SK-N-SH (cell line): ENCODE results near the gene OXSM. TPM values are rescaled to one million over a fixed set of nuclear protein-coding genes. Genes with fewer than 3 reads are reported as not detected.

Experiments
- CTCF ChIA-PET: fragments of 300-600, 350-600 bp; formaldehyde crosslinking; extraction: SDS; loops from one replicate; lab custom pipeline; 2021; lab: Yijun Ruan, JAX
- POLR2A ChIA-PET: fragments of 350-600 bp; sonication (Branson Sonifier 250); formaldehyde crosslinking; extraction: SDS; loops from one replicate; lab custom pipeline; 2020; ENCODE audit warnings: antibody characterized with exemption, inconsistent platforms; lab: Yijun Ruan, JAX
- DNase-seq: peaks from one replicate; pipeline ENCODE4 v3.0.0; 2012
- H2AFZ ChIP-seq: fragments of 200-600 bp; sonication (generic); 2 replicates; pipeline ENCODE4 v1.8.1; 2016; ENCODE audit warnings: antibody characterized with exemption, mild to moderate bottlenecking, low read depth
- H3F3A ChIP-seq: fragments of 200-600 bp; sonication (generic); replicated peaks from 2 replicates; pipeline ENCODE3; 2016; ENCODE audit warnings: antibody characterized with exemption, mild to moderate bottlenecking; ENCODE audit not compliant: insufficient read depth
- H3K27ac ChIP-seq, 2 experiments: fragments of 200-500 bp in 1 of 2; fragments of 200-600 bp in 1 of 2; sonication (Bioruptor generic) in 1 of 2; sonication (generic), shearing (Covaris generic) in 1 of 2; 2 replicates each; pipeline versions ENCODE4 v1.5.1 to v1.6.1; 2014 to 2016; ENCODE audit warnings: low read depth in 2 of 2, inconsistent platforms in 1 of 2, low read length in 1 of 2, mild to moderate bottlenecking in 1 of 2, mixed read lengths in 1 of 2
- H3K27me3 ChIP-seq: fragments of 200-600 bp; sonication (generic), shearing (Covaris generic); 2 replicates; pipeline ENCODE4 v1.6.1; 2016; ENCODE audit warnings: mixed run types; ENCODE audit not compliant: insufficient read depth
- H3K36me3 ChIP-seq, 2 experiments: fragments of 200-500 bp in 1 of 2; fragments of 200-600 bp in 1 of 2; sonication (Bioruptor generic) in 1 of 2; sonication (generic) in 1 of 2; replicated peaks in 1 of 2; 2 replicates each; pipeline versions ENCODE3 to v1.5.1; 2014 to 2016; ENCODE audit warnings: low read length in 1 of 2, mild to moderate bottlenecking in 1 of 2; ENCODE audit not compliant: insufficient read depth in 2 of 2, control insufficient read depth in 1 of 2
- H3K4me1 ChIP-seq, 2 experiments: fragments of 200-500 bp in 1 of 2; fragments of 200-600 bp in 1 of 2; sonication (Bioruptor generic) in 1 of 2; sonication (generic), shearing (Covaris generic) in 1 of 2; 2 replicates each; pipeline versions ENCODE4 v1.5.1 to v1.6.1; 2014 to 2016; ENCODE audit warnings: low read depth in 1 of 2, low read length in 1 of 2, mixed run types in 1 of 2; ENCODE audit not compliant: insufficient read depth in 2 of 2, control insufficient read depth in 1 of 2
- H3K4me2 ChIP-seq: fragments of 200-600 bp; sonication (generic), shearing (Covaris generic); 2 replicates; pipeline ENCODE4 v1.6.1; 2017; ENCODE audit warnings: mixed run types
- H3K4me3 ChIP-seq, 2 experiments: fragments of 200-500 bp in 1 of 2; fragments of 200-600 bp in 1 of 2; sonication (Bioruptor generic) in 1 of 2; sonication (generic), shearing (Covaris generic) in 1 of 2; 2 replicates each; pipeline versions ENCODE4 v1.5.1 to v1.8.1; 2014 to 2016; ENCODE audit warnings: low read depth in 2 of 2, inconsistent platforms in 1 of 2, low read length in 1 of 2, mild to moderate bottlenecking in 1 of 2, mixed read lengths in 1 of 2, moderate library complexity in 1 of 2
- H3K79me2 ChIP-seq: fragments of 200-600 bp; sonication (generic); 2 replicates; pipeline ENCODE4 v1.8.1; 2017; ENCODE audit warnings: mild to moderate bottlenecking; ENCODE audit not compliant: insufficient read depth
- H3K9ac ChIP-seq: fragments of 200-600 bp; sonication (generic); 2 replicates; pipeline ENCODE4 v1.6.1; 2017; ENCODE audit warnings: mixed run types
- H3K9me2 ChIP-seq: fragments of 200-600 bp; sonication (generic); 2 replicates; pipeline ENCODE4 v1.6.1; 2017; ENCODE audit warnings: mixed run types
- H3K9me3 ChIP-seq: fragments of 200-600 bp; sonication (generic); 2 replicates; pipeline ENCODE4 v1.6.1; 2017; ENCODE audit warnings: mixed run types, mild to moderate bottlenecking, moderate library complexity
- H4K20me1 ChIP-seq: fragments of 200-600 bp; sonication (generic); 2 replicates; pipeline ENCODE4 v1.6.1; 2017; ENCODE audit warnings: mild to moderate bottlenecking, mixed run types; ENCODE audit not compliant: insufficient read depth
- ELF1 ChIP-seq: IDR thresholded peaks from 2 replicates; pipeline ENCODE4 v1.4.0; 2012
- FOXJ3 ChIP-seq: sonication (generic); formaldehyde crosslinking; IDR thresholded peaks from 2 replicates; pipeline ENCODE4 v1.5.1; 2020; ENCODE audit warnings: mild to moderate bottlenecking, missing genetic modification reagents
- FOXM1 ChIP-seq: IDR thresholded peaks from 2 replicates; pipeline ENCODE4 v1.4.0; 2012; ENCODE audit warnings: low read depth, mild to moderate bottlenecking
- JUND ChIP-seq: IDR thresholded peaks from 2 replicates; pipeline ENCODE4 v1.4.0; 2012
- MEF2A ChIP-seq: IDR thresholded peaks from 2 replicates; pipeline ENCODE4 v1.4.0; 2012; ENCODE audit warnings: low read depth, borderline replicate concordance
- NRF1 ChIP-seq: IDR thresholded peaks from 2 replicates; pipeline ENCODE4 v1.6.1; 2012; ENCODE audit warnings: low read depth, mild to moderate bottlenecking, low read length
- REST ChIP-seq: IDR thresholded peaks from 2 replicates; pipeline ENCODE4 v1.6.1; 2012; ENCODE audit warnings: mild to moderate bottlenecking, low read depth, low read length, moderate library complexity
- TEAD4 ChIP-seq: IDR thresholded peaks from 2 replicates; pipeline ENCODE4 v1.4.0; 2012; ENCODE audit warnings: mild to moderate bottlenecking, borderline replicate concordance; ENCODE audit not compliant: insufficient read depth
- WGBS: methylation state at CpG from one replicate; pipeline ENCODE4 v1.1.6; 2017; ENCODE audit warnings: low lambda C conversion rate; 5-methylcytosine and 5-hydroxymethylcytosine counted together
- polyA plus RNA-seq, 3 experiments: library from polyadenylated mRNA; depleted of rRNA; stranded (reverse); fragments of >200 nt; gene quantifications; 2 replicates each; pipeline ENCODE4 v1.2.3, GENCODE V29; 2012
- TF ChIP-seq, protein P1 (sequence below): fragments of 200-600 bp; sonication (generic); IDR thresholded peaks from 2 replicates; pipeline ENCODE4 v1.6.1; 2017; ENCODE audit warnings: antibody characterized with exemption, mild to moderate bottlenecking, moderate library complexity
- TF ChIP-seq, protein P2 (sequence below): IDR thresholded peaks from 2 replicates; pipeline ENCODE4 v1.4.0; 2012; ENCODE audit warnings: low read depth, borderline replicate concordance
- TF ChIP-seq, protein P3 (sequence below): IDR thresholded peaks from 2 replicates; pipeline ENCODE4 v1.4.0; 2012; ENCODE audit warnings: low read depth, borderline replicate concordance

OXSM gene
- polyA plus RNA-seq, 1 of the 3 experiments (the other 2 are of a cell fraction) = 12.1 TPM

DNA sequence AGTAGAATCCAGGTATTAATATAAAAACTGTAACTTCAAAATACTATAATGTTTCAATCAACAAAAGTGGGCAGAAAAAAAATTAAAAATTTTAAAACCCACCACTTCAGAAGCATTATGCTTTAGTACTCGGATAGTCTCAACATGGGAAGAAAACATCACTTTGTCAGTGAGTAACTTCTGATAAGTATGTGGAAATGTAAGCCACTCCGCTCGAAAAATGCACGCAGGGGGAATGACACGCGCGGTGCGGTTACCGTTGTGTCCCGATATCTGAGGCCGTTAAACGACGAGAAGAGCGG, 7.3 kb upstream of the OXSM start:
- Histone ChIP-seq H3K36me3 (peaks cover 9 to 10% of the 10 kb centered on the region in 2 experiments), H3K9me3 (no peaks in the 10 kb centered on the region), H3K27ac (peak overlapping the region; percentile 58 to 73; a peak in 3 of 4 replicates), H3K9me2 (no peaks in the 10 kb centered on the region), H3K4me3 (peak overlapping the region; percentile 84 to 89), H3K4me2 (peak overlapping the region; percentile 73), H4K20me1 (no peaks in the 10 kb centered on the region), H2AFZ (peak overlapping the region; percentile 82), H3K4me1 (peaks cover 8 to 13% of the 10 kb centered on the region in 2 experiments; a peak in 3 of 4 replicates), H3K79me2 (peaks cover 44% of the 10 kb centered on the region), H3K27me3 (no peaks in the 10 kb centered on the region), H3K9ac (peak overlapping the region; percentile 79), H3F3A (peaks cover 6% of the 10 kb centered on the region)
- TF ChIP-seq, protein P1, sequence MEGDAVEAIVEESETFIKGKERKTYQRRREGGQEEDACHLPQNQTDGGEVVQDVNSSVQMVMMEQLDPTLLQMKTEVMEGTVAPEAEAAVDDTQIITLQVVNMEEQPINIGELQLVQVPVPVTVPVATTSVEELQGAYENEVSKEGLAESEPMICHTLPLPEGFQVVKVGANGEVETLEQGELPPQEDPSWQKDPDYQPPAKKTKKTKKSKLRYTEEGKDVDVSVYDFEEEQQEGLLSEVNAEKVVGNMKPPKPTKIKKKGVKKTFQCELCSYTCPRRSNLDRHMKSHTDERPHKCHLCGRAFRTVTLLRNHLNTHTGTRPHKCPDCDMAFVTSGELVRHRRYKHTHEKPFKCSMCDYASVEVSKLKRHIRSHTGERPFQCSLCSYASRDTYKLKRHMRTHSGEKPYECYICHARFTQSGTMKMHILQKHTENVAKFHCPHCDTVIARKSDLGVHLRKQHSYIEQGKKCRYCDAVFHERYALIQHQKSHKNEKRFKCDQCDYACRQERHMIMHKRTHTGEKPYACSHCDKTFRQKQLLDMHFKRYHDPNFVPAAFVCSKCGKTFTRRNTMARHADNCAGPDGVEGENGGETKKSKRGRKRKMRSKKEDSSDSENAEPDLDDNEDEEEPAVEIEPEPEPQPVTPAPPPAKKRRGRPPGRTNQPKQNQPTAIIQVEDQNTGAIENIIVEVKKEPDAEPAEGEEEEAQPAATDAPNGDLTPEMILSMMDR = no peak
- TF ChIP-seq REST (no peak), NRF1 (no peak), FOXJ3 (no peak), TEAD4 (no peak), FOXM1 (no peak), JUND (no peak), MEF2A (no peak), ELF1 (no peak)
- TF ChIP-seq, protein P2, sequence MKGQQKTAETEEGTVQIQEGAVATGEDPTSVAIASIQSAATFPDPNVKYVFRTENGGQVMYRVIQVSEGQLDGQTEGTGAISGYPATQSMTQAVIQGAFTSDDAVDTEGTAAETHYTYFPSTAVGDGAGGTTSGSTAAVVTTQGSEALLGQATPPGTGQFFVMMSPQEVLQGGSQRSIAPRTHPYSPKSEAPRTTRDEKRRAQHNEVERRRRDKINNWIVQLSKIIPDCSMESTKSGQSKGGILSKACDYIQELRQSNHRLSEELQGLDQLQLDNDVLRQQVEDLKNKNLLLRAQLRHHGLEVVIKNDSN = no peak
- TF ChIP-seq, protein P3, sequence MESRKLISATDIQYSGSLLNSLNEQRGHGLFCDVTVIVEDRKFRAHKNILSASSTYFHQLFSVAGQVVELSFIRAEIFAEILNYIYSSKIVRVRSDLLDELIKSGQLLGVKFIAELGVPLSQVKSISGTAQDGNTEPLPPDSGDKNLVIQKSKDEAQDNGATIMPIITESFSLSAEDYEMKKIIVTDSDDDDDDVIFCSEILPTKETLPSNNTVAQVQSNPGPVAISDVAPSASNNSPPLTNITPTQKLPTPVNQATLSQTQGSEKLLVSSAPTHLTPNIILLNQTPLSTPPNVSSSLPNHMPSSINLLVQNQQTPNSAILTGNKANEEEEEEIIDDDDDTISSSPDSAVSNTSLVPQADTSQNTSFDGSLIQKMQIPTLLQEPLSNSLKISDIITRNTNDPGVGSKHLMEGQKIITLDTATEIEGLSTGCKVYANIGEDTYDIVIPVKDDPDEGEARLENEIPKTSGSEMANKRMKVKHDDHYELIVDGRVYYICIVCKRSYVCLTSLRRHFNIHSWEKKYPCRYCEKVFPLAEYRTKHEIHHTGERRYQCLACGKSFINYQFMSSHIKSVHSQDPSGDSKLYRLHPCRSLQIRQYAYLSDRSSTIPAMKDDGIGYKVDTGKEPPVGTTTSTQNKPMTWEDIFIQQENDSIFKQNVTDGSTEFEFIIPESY = no peak
- CTCF ChIA-PET = interaction anchor here (1.3 kb wide), 1 partner anchor 72 kb away, joined by 4 read pairs; no protein-coding TSS in a partner anchor
- WGBS = 3% methylated on average over 12 of the region's 14 CpGs
- no peak for DNase-seq
- POLR2A ChIA-PET = no interaction called here
